ENCODE measurements around the gene GABBR2. TPM values are rescaled to one million over a fixed set of nuclear protein-coding genes. Genes with fewer than 3 reads are reported as not detected.

The GABBR2 gene
- total and polyA plus RNA-seq, 9 of the 15 experiments (the other 6 are each of a cell fraction or from before 2014, with no cell fraction given): 0.15 to 1.9 (median 0.32) TPM

- TF ChIP-seq HOXB6 (CRISPR knock-in tag; IDR thresholded peaks at IDR 0.05; ENCODE audit: borderline replicate concordance) (no peak), ZNF584 (CRISPR knock-in tag; IDR thresholded peaks at IDR 0.05; ENCODE audit: low read depth) (no peak), NR4A1 (CRISPR knock-in tag; IDR thresholded peaks at IDR 0.05) (no peak), NR4A1 (tag; IDR thresholded peaks at IDR 0.05) (peak; percentile 74; the same call in 1 of the 2 replicates), ETV6 (IDR thresholded peaks at IDR 0.05; ENCODE audit: borderline replicate concordance in 1 of 2, low read depth in 2 of 2, low read length in 1 of 2) (peak; percentile 83 to 94; a peak in 3 of 4 replicates), ETV6 (CRISPR knock-in tag; IDR thresholded peaks at IDR 0.05; ENCODE audit: borderline replicate concordance) (no peak), CSDE1 (IDR thresholded peaks at IDR 0.05) (no peak), ZBTB2 (IDR thresholded peaks at IDR 0.05) (peak; percentile 82), SOX6 (IDR thresholded peaks at IDR 0.05) (peak; percentile 91), USF1 (CRISPR knock-in tag; IDR thresholded peaks at IDR 0.05) (no peak), REST (IDR thresholded peaks at IDR 0.05; ENCODE audit: borderline replicate concordance) (peak; percentile 18; the same call in 1 of the 2 replicates), REST (CRISPR knock-in tag; IDR thresholded peaks at IDR 0.05; ENCODE audit: low read depth) (no peak), HMGN3 (IDR thresholded peaks at IDR 0.05; ENCODE audit: borderline replicate concordance, extremely low read depth, insufficient read length, low read depth, low read length) (peak; percentile 47)
These were observed 367.3 kb downstream of the GABBR2 start (continued) for GRCh38 chr9:98341157-98342097.

Data from K562 (cell line).